ENCODE measurements around the gene MAP3K5. TPM values are rescaled to one million over a fixed set of nuclear protein-coding genes. Genes with fewer than 3 reads are reported as not detected.

Gene MAP3K5
- total RNA-seq, 3 donors from 2014 or later (not counting 1 experiment from before 2014, with no cell fraction given): 19.7 to 36.7 (median 35.4) TPM

GRCh38 chr6:136672144-136672543, 120.1 kb downstream of the MAP3K5 start:
- 86% methylated on average over 3 of the region's 4 CpGs for WGBS (ENCODE audit: insufficient coverage)

GRCh38 chr6:136669299-136669699, 123.0 kb downstream of the MAP3K5 start:
- H3K27me3 Mint-ChIP-seq (ENCODE audit: low read depth in 2 of 2): no peaks in the 10 kb centered on the region
- H3K27ac ChIP-seq (ENCODE audit: low read length): no peak overlapping the region
- no peaks in the 10 kb centered on the region for H3K27me3 ChIP-seq (ENCODE audit: control insufficient read depth, insufficient read depth, low read length)
- no peaks in the 10 kb centered on the region for H3K9me3 Mint-ChIP-seq
- H3K9me3 ChIP-seq (ENCODE audit: control insufficient read depth, insufficient read depth, low read length): no peaks in the 10 kb centered on the region
- intact Hi-C loops (cut with micrococcal nuclease): no loop called here
- no peak overlapping the region for H3K4me3 Mint-ChIP-seq
- no peaks in the 10 kb centered on the region for H3K4me1 Mint-ChIP-seq
- 98% methylated on average over 3 of the region's 3 CpGs for WGBS (ENCODE audit: insufficient coverage)
- H3K4me1 ChIP-seq (ENCODE audit: control insufficient read depth, insufficient read depth, low read length): no peaks in the 10 kb centered on the region
- H3K4me3 ChIP-seq (ENCODE audit: low read length): no peak overlapping the region
- no peak for ATAC-seq
- no peak for TF ChIP-seq CTCF (IDR thresholded peaks at IDR 0.05)
- no peaks in the 10 kb centered on the region for H3K36me3 Mint-ChIP-seq
- H3K36me3 ChIP-seq (ENCODE audit: control insufficient read depth, insufficient read depth, low read length): peaks cover 13% of the 10 kb centered on the region
- no peak overlapping the region for H3K27ac Mint-ChIP-seq
- no peak for DNase-seq

More at GRCh38 chr6:136672144-136672543, 120.1 kb downstream of the MAP3K5 start:
- H3K4me3 ChIP-seq (ENCODE audit: low read length): no peak overlapping the region
- Mint-ChIP-seq H3K27me3 (ENCODE audit: low read depth in 2 of 2) (no peaks in the 10 kb centered on the region), H3K4me3 (no peak overlapping the region), H3K9me3 (no peaks in the 10 kb centered on the region), H3K4me1 (no peaks in the 10 kb centered on the region), H3K27ac (no peak overlapping the region), H3K36me3 (no peaks in the 10 kb centered on the region)
- H3K9me3 ChIP-seq (ENCODE audit: control insufficient read depth, insufficient read depth, low read length): no peaks in the 10 kb centered on the region
- no peaks in the 10 kb centered on the region for H3K27me3 ChIP-seq (ENCODE audit: control insufficient read depth, insufficient read depth, low read length)
- peaks cover 13% of the 10 kb centered on the region for H3K36me3 ChIP-seq (ENCODE audit: control insufficient read depth, insufficient read depth, low read length)
- no peak for TF ChIP-seq CTCF (IDR thresholded peaks at IDR 0.05)
- intact Hi-C loops (cut with micrococcal nuclease): no loop called here
- H3K27ac ChIP-seq (ENCODE audit: low read length): no peak overlapping the region
- no peaks in the 10 kb centered on the region for H3K4me1 ChIP-seq (ENCODE audit: control insufficient read depth, insufficient read depth, low read length)
- ATAC-seq (no peak), DNase-seq (no peak)

GRCh38 chr6:136668571-136668970, 123.7 kb downstream of the MAP3K5 start:
- no peaks in the 10 kb centered on the region for H3K36me3 Mint-ChIP-seq
- WGBS (ENCODE audit: insufficient coverage): 100% methylated on average over 2 of the region's 3 CpGs
- Histone ChIP-seq H3K27me3 (ENCODE audit: control insufficient read depth, insufficient read depth, low read length) (no peaks in the 10 kb centered on the region), H3K9me3 (ENCODE audit: control insufficient read depth, insufficient read depth, low read length) (no peaks in the 10 kb centered on the region), H3K4me1 (ENCODE audit: control insufficient read depth, insufficient read depth, low read length) (no peaks in the 10 kb centered on the region), H3K36me3 (ENCODE audit: control insufficient read depth, insufficient read depth, low read length) (peaks cover 13% of the 10 kb centered on the region), H3K27ac (ENCODE audit: low read length) (no peak overlapping the region), H3K4me3 (ENCODE audit: low read length) (no peak overlapping the region)
- no peak overlapping the region for H3K4me3 Mint-ChIP-seq
- DNase-seq (no peak), ATAC-seq (no peak)
- no peaks in the 10 kb centered on the region for H3K4me1 Mint-ChIP-seq
- H3K27me3 Mint-ChIP-seq (ENCODE audit: low read depth in 2 of 2): no peaks in the 10 kb centered on the region
- H3K9me3 Mint-ChIP-seq: no peaks in the 10 kb centered on the region
- intact Hi-C loops (cut with micrococcal nuclease): no loop called here
- no peak overlapping the region for H3K27ac Mint-ChIP-seq
- TF ChIP-seq CTCF (IDR thresholded peaks at IDR 0.05): no peak

GRCh38 chr6:136666041-136666440, 126.2 kb downstream of the MAP3K5 start:
- Mint-ChIP-seq H3K27ac (no peak overlapping the region), H3K9me3 (no peaks in the 10 kb centered on the region), H3K36me3 (no peaks in the 10 kb centered on the region), H3K4me3 (no peak overlapping the region), H3K4me1 (no peaks in the 10 kb centered on the region), H3K27me3 (ENCODE audit: low read depth in 2 of 2) (no peaks in the 10 kb centered on the region)
- TF ChIP-seq CTCF (IDR thresholded peaks at IDR 0.05): no peak
- no peak for ATAC-seq
- WGBS (ENCODE audit: insufficient coverage): no CpG with 5 or more reads among the region's 1 CpG
- Histone ChIP-seq H3K4me3 (ENCODE audit: low read length) (no peak overlapping the region), H3K27ac (ENCODE audit: low read length) (no peak overlapping the region), H3K9me3 (ENCODE audit: control insufficient read depth, insufficient read depth, low read length) (no peaks in the 10 kb centered on the region), H3K4me1 (ENCODE audit: control insufficient read depth, insufficient read depth, low read length) (no peaks in the 10 kb centered on the region), H3K36me3 (ENCODE audit: control insufficient read depth, insufficient read depth, low read length) (peaks cover 13% of the 10 kb centered on the region), H3K27me3 (ENCODE audit: control insufficient read depth, insufficient read depth, low read length) (no peaks in the 10 kb centered on the region)
- no peak for DNase-seq
- intact Hi-C loops (cut with micrococcal nuclease): no loop called here

All from natural killer cell (primary cell).